Measurements from ENCODE around the gene RXRB.

- TF ChIP-seq CTCF (IDR thresholded peaks at IDR 0.05; ENCODE audit: low read length) (no peak), EZH2 (optimal IDR thresholded peaks at IDR 0.05; ENCODE audit: low read depth, low read length) (no peak)
These were observed 2.2 kb downstream of the RXRB start for GRCh38 chr6:33198159-33198852.
